ENCODE data around the gene RAB11FIP3. TPM values are rescaled to one million over a fixed set of nuclear protein-coding genes. Genes with fewer than 3 reads are reported as not detected.

Gene RAB11FIP3
- total RNA-seq, 1 donor from 2014 or later = 72.5 TPM

DNA sequence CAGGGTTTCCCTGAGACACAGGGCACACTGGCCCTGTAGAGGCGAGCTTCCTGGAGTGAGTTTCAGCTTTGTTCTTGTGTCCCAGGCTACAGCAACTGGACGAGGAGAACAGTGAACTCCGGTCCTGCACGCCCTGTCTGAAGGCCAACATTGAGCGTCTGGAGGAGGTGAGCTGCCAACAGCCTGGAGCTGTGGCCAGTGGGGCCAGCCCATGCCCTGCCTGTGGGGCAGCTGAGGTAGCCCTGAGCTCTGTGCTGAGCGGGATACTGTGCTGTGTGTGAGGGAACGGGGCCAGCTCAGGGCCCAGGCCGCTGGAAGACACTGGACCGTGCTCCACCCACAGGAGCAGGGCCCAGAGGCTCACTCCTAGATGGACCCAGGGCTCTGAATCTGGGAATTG is 93.4 kb downstream of the RAB11FIP3 start:
- no peak for DNase-seq (ENCODE audit: low read depth)

DNA sequence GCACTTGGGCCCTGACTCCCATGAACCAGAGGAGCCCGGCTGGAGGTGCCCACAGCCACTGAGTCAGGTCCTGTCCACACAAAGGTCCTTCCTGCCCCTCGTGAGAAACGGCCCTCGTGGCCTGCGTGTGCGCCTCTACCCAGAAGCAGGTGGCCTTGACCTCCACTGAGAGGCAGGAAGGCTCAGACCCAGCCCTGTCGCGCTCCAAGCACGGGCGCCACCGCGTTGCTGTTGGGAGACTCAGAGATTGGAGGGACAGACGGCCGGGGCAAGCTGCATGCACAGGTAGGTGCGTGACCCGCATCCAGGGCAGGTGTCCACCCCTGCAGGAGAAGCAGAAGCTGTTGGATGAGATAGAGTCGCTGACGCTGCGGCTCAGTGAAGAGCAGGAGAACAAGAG is 94.0 kb downstream of the RAB11FIP3 start:
- DNase-seq (ENCODE audit: low read depth) = no peak

DNA sequence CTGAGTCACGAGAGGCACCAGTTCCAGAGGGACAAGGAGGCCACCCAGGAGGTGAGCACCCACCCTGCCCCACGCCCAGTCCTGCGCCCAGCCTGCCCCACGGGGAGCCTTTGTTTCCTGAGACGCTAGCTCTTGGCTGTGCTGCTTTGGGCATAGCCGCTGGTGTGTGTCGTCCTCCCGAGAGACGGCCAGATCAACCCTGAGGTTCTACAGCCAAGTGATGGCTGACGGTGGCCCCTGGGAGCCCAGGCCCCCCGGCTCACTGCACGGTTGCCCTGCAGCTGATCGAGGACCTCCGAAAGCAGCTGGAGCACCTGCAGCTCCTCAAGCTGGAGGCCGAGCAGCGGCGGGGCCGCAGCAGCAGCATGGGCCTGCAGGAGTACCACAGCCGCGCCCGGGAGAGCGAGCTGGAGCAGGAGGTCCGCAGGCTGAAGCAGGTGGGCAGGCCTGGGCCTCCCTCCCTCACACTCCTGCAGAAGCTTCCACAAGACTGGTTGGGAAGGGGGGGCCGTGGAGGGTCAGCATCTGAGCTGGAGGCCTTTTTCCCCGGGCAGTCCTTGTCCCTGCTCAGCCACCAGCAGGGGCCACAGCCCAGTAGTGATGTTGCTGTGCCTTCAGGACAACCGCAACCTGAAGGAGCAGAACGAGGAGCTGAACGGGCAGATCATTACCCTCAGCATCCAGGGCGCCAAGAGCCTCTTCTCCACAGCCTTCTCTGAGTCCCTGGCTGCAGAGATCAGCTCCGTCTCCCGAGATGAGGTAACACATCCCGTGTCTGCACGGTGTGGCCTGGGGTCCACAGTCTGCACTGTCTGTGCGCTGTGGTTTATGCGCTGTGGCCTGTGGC is 94.6 kb downstream of the RAB11FIP3 start:
- DNase-seq (ENCODE audit: low read depth) = no peak

DNA sequence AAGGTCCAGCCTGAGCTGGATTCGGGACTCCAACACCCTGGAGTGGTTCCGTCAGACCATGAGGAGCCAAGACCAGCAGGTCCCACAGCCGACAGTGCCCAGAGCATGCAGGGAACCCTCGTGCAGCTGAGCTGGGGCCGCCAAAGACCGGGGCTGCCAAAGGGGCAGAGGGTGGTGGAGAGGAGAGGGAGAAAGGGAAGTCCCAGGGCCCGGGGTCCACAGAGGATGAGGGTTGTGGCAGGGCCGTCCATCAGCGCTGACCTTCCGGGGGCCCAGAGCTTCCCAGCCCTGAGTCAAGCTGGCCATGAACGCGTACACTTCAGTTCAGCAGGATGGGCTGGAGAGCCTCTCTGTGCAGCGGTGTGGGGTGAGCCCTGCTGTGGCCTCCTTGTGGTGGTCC is 95.4 kb downstream of the RAB11FIP3 start:
- no peak for DNase-seq (ENCODE audit: low read depth)

DNA sequence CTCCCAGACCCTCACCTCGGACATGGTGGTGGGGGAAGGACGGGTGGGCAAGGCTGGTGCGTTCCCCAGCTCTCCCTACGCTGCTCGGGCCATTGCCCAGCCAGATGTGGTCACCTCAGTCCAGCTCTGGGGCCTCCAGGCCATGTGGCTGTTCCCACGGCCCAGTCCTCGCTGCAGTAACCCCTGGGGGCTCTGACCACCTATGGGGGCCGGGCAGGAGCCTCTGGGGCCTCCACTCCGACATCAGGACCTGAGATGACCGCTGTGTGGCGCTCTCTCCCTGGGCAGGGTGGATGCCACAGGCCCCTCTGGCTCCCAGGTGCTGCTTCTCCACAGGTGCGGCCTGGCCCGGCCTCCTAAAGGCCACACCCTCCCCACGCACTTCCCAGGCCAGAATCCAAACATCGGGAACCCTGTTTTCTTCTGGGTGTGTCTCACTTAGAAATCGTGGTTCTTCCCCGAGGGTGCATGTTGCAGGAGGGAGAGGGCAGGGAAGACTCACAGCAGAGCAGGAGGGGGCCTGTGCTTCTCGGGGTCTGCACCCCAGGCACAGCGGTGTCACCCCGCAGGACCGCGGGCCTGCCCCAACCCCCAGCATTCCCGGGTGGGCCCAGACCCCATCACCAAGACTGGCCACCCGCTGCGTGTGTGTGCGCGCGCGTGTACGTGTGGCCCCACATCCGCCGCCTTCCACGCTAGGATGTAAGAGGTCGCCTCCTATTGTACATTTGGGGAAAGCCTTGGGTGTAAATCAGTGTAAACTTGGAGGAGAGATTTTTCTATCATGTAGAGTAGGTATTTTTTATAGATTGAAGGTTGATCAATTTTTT is 96.1 kb downstream of the RAB11FIP3 start:
- no peak for DNase-seq (ENCODE audit: low read depth)

DNA sequence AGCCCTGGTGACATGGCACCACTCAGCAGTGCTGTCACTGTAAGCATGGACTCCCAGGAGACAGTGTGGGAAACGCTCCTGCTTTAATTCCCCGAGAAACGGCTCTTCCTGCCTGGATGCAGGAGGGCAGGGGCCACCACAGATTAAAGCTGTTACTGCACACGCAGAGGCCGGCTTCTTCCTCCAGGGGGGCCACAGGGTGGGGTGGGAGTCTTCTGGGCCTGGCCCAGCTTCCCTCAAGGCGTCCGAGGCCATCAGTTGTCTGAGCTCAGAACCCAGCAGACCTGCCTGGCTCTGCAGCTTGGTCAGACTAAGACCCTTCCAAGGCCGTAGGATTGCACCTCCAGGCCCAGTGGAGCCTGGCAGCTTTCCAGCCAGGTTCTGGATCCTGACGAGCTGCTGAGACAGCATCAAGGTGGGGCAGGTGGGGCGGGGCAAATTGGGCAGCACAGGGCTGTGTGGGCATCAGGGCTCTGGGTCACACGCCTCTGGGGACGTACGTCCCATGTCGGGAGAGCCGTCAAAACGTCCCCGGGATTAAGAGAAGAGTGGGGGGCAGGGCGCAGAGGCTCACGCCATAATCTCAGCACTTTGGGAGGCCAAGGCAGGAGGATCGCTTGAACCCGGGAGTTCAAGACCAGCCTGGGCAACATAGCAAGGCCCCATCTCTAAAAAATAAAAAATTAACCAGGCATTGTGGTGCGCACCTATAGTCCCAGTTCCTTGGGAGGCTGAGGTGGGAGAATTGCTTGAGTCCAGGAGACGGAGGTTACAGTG is 97.1 kb downstream of the RAB11FIP3 start:
- DNase-seq (ENCODE audit: low read depth) = no peak

DNA sequence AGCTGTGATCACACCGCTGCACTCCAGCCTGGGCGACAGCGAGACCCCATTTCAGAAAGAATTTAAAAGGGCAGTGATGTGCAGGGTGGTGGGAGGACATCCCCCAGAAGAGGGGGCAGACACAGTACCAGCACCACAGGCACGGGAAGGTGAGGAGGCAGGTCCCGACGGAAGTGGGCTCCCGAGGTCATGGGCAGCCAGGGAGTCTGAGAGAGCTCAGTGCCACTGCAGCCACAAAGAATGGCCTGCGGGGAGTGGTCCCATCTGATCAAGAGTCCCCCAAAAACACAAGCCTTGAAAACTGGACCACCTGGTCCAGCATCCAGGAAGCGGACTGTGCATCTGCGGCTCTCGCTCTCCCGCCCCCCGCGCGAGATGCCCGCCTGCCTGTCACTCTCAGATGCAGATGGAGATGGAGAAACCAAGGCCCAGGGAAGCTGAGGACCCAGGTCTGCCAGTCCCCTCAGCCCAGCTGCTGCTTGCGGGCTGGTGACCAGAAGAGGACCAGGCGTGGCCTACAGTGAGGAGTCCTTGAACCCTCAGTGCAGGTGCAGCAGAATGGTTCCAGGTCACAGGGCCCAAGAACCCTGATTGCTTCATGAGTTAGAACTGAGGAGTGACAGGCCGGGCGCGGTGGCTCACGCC is 97.8 kb downstream of the RAB11FIP3 start:
- no peak for DNase-seq (ENCODE audit: low read depth)

DNA sequence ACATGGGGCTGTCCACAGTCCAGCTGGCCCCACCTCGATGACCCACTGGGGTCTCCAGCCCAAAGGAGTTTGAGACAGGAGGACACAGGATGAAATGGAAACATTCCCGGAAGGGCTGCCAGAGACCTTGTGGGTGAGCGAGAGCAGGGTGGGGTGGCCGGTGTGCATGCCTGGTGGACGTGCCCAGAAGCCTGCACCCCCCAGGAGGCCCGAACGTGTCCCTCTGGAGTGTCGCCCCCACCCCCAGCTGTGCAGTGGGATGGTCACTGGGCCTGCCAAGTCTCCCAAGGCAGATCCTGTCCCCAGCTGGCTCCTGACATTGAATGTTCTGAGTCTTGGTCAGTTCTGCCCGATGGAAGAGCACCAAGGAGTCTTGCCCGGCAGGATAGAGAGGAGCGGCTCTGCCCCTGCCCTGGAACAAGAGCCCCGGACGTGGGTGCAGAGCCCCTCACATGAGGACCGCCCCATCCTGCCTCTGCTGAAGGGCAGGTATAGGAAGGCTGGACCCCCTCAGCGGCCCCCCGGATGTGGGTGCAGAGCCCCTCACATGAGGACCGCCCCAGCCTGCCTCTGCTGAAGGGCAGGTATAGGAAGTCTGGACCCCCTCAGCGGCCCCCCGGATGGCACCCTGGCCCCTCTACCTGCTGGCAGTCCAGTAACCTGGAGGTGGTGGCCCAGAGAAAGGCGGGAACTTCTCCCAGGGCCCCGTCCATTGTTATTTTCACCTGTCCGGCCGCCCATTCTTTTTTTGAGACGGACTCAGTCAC is 99.0 kb downstream of the RAB11FIP3 start:
- DNase-seq (ENCODE audit: low read depth) = no peak

DNA sequence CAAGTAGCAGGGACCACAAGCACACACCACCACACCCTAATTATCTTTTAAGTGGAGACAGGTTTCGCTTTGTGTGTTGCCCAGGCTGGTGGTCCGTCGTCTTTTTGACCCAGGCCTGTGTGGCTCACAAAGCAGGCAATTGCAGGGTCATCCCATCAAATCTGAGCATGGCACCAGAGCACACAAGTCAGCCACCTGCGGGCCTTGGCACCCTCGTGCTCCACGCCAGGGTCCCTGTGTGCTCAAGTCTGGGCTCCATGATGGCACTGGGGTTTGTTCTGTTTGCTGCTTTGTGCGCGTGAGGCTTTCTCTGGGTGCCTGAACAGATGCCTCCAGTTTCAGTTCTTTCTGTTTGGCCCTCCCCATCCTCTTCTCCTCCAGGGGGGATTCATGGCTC is 99.7 kb downstream of the RAB11FIP3 start:
- DNase-seq (ENCODE audit: low read depth) = no peak

DNA sequence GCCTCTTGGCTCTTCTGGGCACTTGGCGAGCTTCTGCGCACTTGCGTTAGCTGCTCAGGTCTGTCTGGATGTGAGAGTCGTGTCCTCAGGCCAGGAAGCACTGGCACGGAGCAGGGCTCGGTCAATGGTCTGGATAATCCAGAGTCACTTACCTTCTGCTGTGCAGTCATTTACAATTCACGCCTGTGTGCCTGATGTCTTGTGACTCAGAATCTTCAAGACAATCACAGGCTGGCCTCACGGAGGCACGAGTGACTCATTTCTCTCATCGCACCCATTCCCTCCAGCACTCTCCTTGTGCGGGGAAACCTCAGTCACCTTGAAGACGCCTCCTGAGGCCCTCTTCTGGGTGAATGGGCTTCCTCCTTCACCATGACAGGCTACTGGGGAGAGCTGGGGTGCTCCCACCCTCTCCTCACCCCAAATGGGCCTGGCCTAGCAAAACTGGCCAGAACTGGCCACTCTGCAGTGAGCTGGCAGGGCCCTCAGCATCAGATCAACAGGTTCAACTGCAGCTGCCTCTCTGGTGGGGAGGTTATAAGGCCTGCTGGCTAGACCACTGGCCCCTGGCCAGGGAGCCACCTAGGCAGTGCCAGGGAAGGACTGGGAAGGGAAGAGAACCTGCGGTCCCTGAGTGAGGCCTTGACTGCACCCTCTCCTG is 100.2 kb downstream of the RAB11FIP3 start:
- DNase-seq (ENCODE audit: low read depth) = peak; percentile 97

DNA sequence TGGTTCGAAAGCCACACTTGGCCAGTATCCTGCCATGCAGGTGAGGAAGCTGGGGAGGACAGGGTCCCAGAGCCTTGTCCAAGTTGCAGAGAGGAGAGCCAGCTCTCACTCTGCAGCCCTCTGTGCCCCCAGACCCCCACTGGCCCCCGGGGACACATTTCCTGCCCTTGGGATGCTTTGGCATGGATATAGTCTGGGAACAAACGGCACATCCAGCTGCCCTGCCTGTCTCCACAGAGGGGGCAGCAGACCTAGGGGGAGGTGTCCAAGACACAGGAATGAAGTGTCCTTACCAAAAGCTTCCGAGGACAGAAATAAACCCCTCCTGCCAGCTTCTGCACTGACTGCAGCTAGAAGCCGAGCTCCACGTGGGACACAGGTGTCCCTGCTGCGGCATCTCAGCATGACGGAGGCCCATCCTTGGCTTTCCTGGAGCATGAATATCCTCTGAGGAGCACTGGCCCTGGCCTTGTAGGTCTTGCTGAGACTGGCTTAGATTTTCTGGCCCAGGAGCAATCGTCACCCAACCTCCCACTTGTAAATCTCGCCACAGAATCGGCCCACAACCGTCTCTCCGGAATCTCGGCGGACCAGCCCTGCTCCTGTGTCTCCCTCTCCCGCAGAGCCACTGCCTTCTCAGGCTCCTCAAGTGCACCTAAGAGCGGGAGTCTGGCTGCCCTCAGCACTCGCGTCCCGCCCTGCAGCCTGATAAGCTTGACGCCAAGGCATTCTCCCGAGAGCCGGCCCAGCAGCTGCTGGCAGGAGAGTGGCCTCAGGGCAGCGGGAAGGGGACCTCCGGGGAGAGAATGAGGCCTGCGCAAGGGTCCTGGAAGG is 100.9 kb downstream of the RAB11FIP3 start:
- DNase-seq (ENCODE audit: low read depth) = no peak

DNA sequence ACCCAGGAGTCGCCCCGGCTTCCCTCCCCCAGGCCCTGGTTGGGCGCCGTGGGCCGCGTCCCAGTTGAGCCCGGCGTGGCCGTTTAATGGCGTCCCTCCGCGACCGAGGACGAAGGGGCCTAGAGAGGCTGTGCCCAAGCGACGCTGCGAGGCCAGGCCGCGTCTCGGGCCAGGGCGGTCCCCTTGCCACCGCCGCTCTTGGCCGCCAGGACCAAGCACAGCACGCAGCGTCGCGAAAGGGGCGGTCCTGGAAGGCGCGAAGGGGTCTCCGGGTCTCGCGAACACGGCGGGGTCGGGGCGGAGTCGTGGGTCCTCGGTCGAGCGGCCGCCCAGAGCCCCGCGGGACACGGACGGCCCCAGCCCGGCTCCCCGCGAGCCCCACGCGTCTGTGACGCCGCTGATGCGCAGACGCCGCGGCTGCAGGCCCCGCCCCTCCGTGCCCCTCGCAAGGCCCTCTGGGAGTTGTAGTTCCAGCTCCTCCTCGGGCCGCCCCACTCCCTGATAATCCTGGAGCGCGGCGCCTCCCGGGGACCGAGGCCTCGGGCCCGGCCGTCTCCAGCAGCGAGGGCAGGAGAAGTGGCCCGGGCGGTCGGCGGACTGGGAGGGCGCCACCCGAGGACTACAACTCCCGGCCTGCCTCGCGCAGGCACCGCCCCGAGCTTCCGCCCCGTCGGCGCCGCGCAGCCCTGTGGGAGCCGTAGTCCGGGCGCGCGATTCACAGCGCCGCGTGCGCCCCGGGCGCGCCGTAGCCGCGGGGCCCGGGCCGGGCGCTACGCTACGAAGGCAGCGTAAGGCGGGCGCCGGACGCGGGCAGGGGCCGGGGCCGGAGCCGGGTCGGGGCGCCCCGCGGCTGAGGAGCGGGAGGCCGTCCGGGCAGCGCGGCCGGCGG is 101.8 kb downstream of the RAB11FIP3 start, which contains the start of gene CAPN15:
CAPN15 (plus strand) TSS at position 698 of the 889 bp plus-strand sequence. CDS start 19,127 bp downstream, outside the sequence.
- peak; percentile 49 for DNase-seq (ENCODE audit: low read depth)

DNA sequence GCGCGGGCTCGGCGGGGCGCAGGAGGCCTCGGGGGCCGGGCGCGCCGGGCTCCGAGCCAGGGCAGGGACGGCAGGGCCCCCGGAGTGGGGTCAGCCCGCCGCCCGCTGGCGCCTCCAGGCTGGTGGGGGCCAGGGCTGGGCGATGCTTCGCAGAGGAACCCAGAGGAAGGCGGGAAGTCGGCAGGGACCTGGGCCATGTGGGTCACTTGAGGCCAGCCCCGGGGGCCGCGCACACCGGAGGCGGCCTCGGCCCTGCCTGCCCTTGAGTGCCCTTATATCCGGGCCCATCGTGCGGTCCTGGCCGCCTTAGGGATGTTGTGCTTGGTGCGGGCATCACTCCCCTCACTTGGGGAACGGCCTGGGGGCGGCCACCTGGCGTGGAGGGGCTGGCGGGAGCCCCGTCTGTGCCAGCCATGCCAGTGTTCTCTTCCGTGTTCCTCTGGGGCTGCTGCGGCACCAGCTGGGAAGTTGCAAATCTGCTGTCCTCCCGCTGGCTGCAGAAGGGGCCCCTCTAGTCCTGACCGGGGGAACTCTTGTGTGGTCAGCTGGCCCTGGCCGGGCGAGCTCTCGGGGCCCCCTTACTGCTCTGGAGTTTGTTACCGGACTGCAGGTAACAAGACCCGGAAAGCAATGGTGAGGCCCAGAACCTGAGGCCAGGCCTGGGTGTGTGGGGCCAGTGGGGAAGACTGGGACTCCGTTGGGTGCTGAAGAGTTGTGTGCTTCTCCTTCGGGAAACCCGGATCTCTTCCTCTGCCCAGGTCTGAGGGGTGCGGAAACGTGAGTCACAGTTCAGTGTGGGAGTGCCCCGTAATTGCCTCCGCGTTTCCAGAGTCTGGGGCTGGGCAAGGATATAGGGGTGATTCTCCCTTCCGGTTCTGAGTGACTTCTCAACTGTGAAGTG is 102.9 kb downstream of the RAB11FIP3 start:
- DNase-seq (ENCODE audit: low read depth) = peak; percentile 51

DNA sequence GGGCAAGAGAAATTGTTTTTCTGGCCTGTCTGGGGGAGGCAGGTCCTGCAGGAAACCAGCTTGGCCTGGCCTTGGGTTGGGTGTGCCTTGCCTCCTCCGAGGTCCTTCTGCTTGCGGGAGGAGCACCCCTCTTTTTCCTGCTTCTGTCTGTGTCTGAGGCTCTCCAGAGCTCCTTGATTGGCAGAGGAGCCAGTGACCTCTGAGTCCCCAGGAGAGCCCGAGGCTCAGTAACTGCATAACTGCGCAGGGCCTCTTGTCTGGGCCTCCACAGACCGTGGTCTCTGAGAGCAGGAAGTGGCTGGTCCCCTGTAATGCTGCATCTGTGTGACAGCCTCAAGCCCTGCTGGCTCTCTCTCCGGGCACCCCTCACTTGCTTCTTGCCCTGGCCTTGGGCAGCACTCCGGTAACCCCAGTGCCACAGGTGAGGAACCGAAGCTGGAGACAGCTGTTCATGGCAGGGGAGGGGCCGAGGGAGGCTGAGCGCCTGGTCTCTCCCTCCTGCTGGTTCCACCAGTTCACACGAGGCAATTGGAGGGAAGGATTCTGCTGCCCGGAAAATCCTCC is 103.6 kb downstream of the RAB11FIP3 start:
- no peak for DNase-seq (ENCODE audit: low read depth)

DNA sequence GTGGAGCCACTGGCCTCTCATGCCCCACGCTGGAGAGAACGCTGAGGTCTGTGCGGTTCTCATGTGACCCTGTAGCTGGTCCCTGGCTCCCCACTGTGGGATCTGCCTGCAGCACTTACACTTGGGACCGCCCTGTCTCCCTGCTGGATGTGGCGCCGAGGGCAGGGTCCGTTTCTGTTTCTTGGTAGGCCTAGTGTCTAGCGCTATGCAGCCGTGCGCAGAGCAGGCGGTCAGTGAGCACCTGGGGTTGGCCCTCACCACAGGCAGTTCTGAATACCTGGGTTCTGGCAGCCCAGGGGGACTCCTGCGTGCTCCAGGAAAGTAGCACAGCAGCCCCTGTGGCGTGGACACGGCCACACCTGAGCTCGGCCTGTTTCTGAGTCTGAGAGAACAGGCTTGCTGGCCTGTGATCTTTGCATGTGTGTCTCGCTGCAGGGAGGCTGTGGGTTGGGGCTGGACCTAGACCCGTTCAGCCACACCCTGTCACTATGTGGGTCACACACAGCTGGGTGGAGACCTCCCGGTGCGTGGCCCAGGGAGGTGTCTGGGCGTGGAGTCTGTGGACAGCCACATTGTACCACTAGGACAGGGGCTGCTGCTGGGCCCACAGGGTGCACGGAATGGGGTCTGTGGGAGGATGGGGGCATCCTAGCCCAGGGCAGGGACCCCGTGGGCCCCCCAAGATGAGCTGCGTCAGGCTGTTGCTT is 104.8 kb downstream of the RAB11FIP3 start:
- no peak for DNase-seq (ENCODE audit: low read depth)

DNA sequence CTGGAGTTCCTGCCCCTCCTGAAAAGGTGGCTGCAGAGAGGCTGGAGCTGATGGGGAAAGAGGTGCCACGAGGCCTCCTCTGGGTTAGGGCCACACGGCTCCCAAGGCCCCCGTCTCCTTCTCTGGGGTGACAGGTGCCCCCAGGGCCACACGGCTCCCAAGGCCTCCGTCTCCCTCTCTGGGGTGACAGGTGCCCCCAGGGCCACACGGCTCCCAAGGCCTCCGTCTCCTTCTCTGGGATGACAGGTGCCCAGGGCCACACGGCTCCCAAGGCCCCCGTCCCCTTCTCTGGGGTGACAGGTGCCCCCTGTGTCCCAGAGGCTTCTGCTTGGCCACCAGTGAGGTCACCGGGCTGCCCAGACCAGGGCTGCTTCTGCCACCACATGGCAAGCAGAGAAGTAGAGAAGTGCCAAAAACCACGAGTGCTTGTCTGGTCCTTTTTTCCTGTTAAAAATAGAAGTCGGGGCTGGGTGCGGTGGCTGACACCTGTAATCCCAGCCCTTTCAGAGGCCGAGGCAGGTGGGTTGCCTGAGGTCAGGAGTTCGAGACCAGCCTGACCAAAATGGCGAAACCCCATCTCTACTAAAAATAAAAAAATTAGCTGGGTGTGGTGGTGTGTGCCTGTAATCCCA is 106.2 kb downstream of the RAB11FIP3 start:
- no peak for DNase-seq (ENCODE audit: low read depth)
